HepG2 (cell line): ENCODE results near the gene TCERG1L. TPM values are rescaled to one million over a fixed set of nuclear protein-coding genes. Genes with fewer than 3 reads are reported as not detected.

Experiments used
- ARID3A ChIP-seq: IDR thresholded peaks from 2 replicates; pipeline ENCODE4 v1.6.1; 2012; ENCODE audit warnings: low read depth, low read length, improper control_type of control experiment
- GLMP ChIP-seq: sonication (generic); formaldehyde crosslinking; IDR thresholded peaks from 2 replicates; pipeline ENCODE4 v1.9.0; 2021; ENCODE audit warnings: missing genetic modification reagents, mild to moderate bottlenecking, borderline replicate concordance
- MXD4 ChIP-seq: IDR thresholded peaks from 2 replicates; pipeline ENCODE4 v1.6.1; 2016; ENCODE audit warnings: mild to moderate bottlenecking, missing biosample characterization, missing genetic modification reagents
- RFXAP ChIP-seq: sonication (generic); formaldehyde crosslinking; IDR thresholded peaks from 2 replicates; pipeline ENCODE4 v1.4.0; 2020; ENCODE audit warnings: missing genetic modification reagents, borderline replicate concordance
- TIGD3 ChIP-seq: sonication (generic); formaldehyde crosslinking; IDR thresholded peaks from 2 replicates; pipeline ENCODE4 v1.5.1; 2020; ENCODE audit warnings: mild to moderate bottlenecking, missing genetic modification reagents, borderline replicate concordance
- ZNF740 ChIP-seq: sonication (generic); formaldehyde crosslinking; IDR thresholded peaks from 2 replicates; pipeline ENCODE4 v1.4.0; 2020; ENCODE audit warnings: missing genetic modification reagents
- polyA plus RNA-seq, 8 experiments: library from polyadenylated mRNA; depleted of rRNA in 3 of 8; stranded (reverse) in 7 of 8; unstranded in 1 of 8; fragments of >200 nt; fragmentation: Illumina TruSeq in 4 of 8; extraction: Trizol in 4 of 8; gene quantifications; 2 replicates each; pipeline versions ENCODE4 v1.2.1 to v1.2.3, GENCODE V29; 2011 to 2016; ENCODE audit warnings: low read depth in 4 of 8, missing spikeins in 1 of 8, mixed read lengths in 1 of 8; ENCODE audit not compliant: insufficient read depth in 1 of 8
- total RNA-seq, 5 experiments: library from RNA; depleted of rRNA; stranded (reverse); fragments of >200 nt; fragmentation: Illumina TruSeq; extraction: Trizol; gene quantifications; 2 replicates each; pipeline ENCODE4 v1.2.3, GENCODE V29; 2016; ENCODE audit warnings: low read depth in 1 of 5

The TCERG1L gene
- total and polyA plus RNA-seq, 2 of the 13 experiments (the other 11 are each of a cell fraction or from before 2014, with no cell fraction given), result not detected

GRCh38 chr10:131266936-131267813 is 44.3 kb downstream of the TCERG1L start (continued):
- TF ChIP-seq GLMP, result no peak
- TF ChIP-seq ZNF740, result no peak
- no peak for TF ChIP-seq ARID3A
- TF ChIP-seq TIGD3 (CRISPR knock-in tag), result no peak
- TF ChIP-seq RFXAP (CRISPR knock-in tag), result no peak
- no peak for TF ChIP-seq MXD4 (CRISPR knock-in tag)
- TF ChIP-seq, all 625 proteins: peak for 0
